Bronchial epithelial cell (primary cell): ENCODE measurements around the gene PMPCA. TPM values are rescaled to one million over a fixed set of nuclear protein-coding genes. Genes with fewer than 3 reads are reported as not detected.

Experiments
- DNase-seq: peaks from one replicate; pipeline ENCODE4 v3.0.0-alpha.2; 2010; ENCODE audit warnings: low read depth
- FAIRE-seq: peaks from 2 replicates; lab custom pipeline; 2011; peaks lifted over from hg19 to GRCh38; lab: Jason Lieb, UNC
- H3K27me3 ChIP-seq: 2 replicates; pipeline ENCODE4 v1.5.1; 2011; ENCODE audit warnings: low read length; ENCODE audit not compliant: control insufficient read depth, insufficient read depth
- H3K36me3 ChIP-seq: 2 replicates; pipeline ENCODE4 v1.5.1; 2011; ENCODE audit warnings: low read length; ENCODE audit not compliant: control insufficient read depth, insufficient read depth
- H3K4me3 ChIP-seq: 2 replicates; pipeline ENCODE4 v1.5.1; 2011; ENCODE audit warnings: mild to moderate bottlenecking, low read depth, low read length, control low read depth
- CTCF ChIP-seq: IDR thresholded peaks from 2 replicates; pipeline ENCODE4 v1.5.1; 2011; ENCODE audit warnings: mild to moderate bottlenecking, moderate library complexity, low read length, control low read depth, inconsistent platforms; ENCODE audit not compliant: insufficient read depth, severe bottlenecking
- total RNA-seq: library from RNA; depleted of rRNA; stranded (reverse); fragments of >200 nt; gene quantifications from 2 replicates; pipeline ENCODE4 v1.2.1, GENCODE V29; 2014

The PMPCA gene
- total RNA-seq, 1 donor from 2014 or later: 43.2 TPM

- FAIRE-seq (no peak), DNase-seq (peak; percentile 82)
- peaks cover 3% of the 10 kb centered on the region for H3K36me3 ChIP-seq
- H3K27me3 ChIP-seq: no peaks in the 10 kb centered on the region
- TF ChIP-seq CTCF: peak; percentile 90
- H3K4me3 ChIP-seq: peak within 1 kb of the TSS; percentile 70
These were observed 47.1 kb upstream of the PMPCA start, which contains the start of gene DNLZ for GRCh38 chr9:136363106-136363948. DNLZ (minus strand) TSS chr9:136363744; CDS start chr9:136363714, 30 bp downstream.

- Histone ChIP-seq H3K36me3 (peaks cover 3% of the 10 kb centered on the region), H3K4me3 (peak overlapping the region; percentile 70), H3K27me3 (no peaks in the 10 kb centered on the region)
- DNase-seq (no peak), FAIRE-seq (peak; percentile 43)
- no peak for TF ChIP-seq CTCF
These were observed 46.3 kb upstream of the PMPCA start for GRCh38 chr9:136363949-136364748.

- no peak for TF ChIP-seq CTCF
- no peaks in the 10 kb centered on the region for H3K27me3 ChIP-seq
- DNase-seq (no peak), FAIRE-seq (no peak)
- H3K36me3 ChIP-seq: peaks cover 3% of the 10 kb centered on the region
- H3K4me3 ChIP-seq: no peak overlapping the region
These were observed 45.3 kb upstream of the PMPCA start for GRCh38 chr9:136364942-136365774.

GRCh38 chr9:136365775-136366222 is 44.7 kb upstream of the PMPCA start:
- no peak for DNase-seq
- no peak for FAIRE-seq
- Histone ChIP-seq H3K4me3 (no peak overlapping the region), H3K27me3 (no peaks in the 10 kb centered on the region), H3K36me3 (peaks cover 3% of the 10 kb centered on the region)
- no peak for TF ChIP-seq CTCF

- DNase-seq: no peak
- Histone ChIP-seq H3K27me3 (no peaks in the 10 kb centered on the region), H3K4me3 (no peak overlapping the region), H3K36me3 (no peaks in the 10 kb centered on the region)
- FAIRE-seq: no peak
- TF ChIP-seq CTCF: no peak
These were observed 43.6 kb upstream of the PMPCA start for GRCh38 chr9:136366826-136367225.
